Kasumi-1 (cell line): Measurements from ENCODE around the gene PPM1H.

ENCODE experiments used
- DNase-seq, 2 experiments: peaks; one replicate each; lab custom pipeline; 2025; lab: John Stamatoyannopoulos, UW

PPM1H gene

GRCh38 chr12:62714181-62714773, 220.7 kb downstream of the PPM1H start:
- DNase-seq = no peak

- no peak for DNase-seq
Observed at GRCh38 chr12:62713723-62714122, 221.2 kb downstream of the PPM1H start.

- DNase-seq = no peak
Observed at GRCh38 chr12:62712681-62713573, 222.0 kb downstream of the PPM1H start.

GRCh38 chr12:62711631-62712241, 223.2 kb downstream of the PPM1H start:
- no peak for DNase-seq

GRCh38 chr12:62709311-62709710, 225.6 kb downstream of the PPM1H start:
- no peak for DNase-seq

GRCh38 chr12:62707939-62708338, 227.0 kb downstream of the PPM1H start:
- DNase-seq = no peak

- no peak for DNase-seq
Observed at GRCh38 chr12:62705846-62706245, 229.1 kb downstream of the PPM1H start.

GRCh38 chr12:62703011-62703380, 232.0 kb downstream of the PPM1H start:
- DNase-seq = peak; percentile 16 to 30

- DNase-seq = no peak
Observed at GRCh38 chr12:62701492-62701891, 233.5 kb downstream of the PPM1H start.

- no peak for DNase-seq
Observed at GRCh38 chr12:62700091-62700880, 234.7 kb downstream of the PPM1H start.

GRCh38 chr12:62698701-62699101, 236.2 kb downstream of the PPM1H start:
- DNase-seq = no peak

- DNase-seq = peak in 1 of 2 experiments; percentile 18
Observed at GRCh38 chr12:62697893-62698292, 237.1 kb downstream of the PPM1H start.

- DNase-seq = no peak
Observed at GRCh38 chr12:62695696-62696095, 239.3 kb downstream of the PPM1H start.

- no peak for DNase-seq
Observed at GRCh38 chr12:62694632-62695031, 240.3 kb downstream of the PPM1H start.

GRCh38 chr12:62694116-62694515, 240.8 kb downstream of the PPM1H start:
- DNase-seq = no peak

- DNase-seq = no peak
Observed at GRCh38 chr12:62693376-62694050, 241.4 kb downstream of the PPM1H start.

GRCh38 chr12:62692884-62693283, 242.1 kb downstream of the PPM1H start:
- DNase-seq = no peak

- DNase-seq = no peak
Observed at GRCh38 chr12:62691309-62691708, 243.6 kb downstream of the PPM1H start.

GRCh38 chr12:62689042-62689839, 245.7 kb downstream of the PPM1H start:
- DNase-seq = no peak

- DNase-seq = no peak
Observed at GRCh38 chr12:62686938-62687337, 248.0 kb downstream of the PPM1H start.
